Measurements from ENCODE around the gene CYP4F11. TPM values are rescaled to one million over a fixed set of nuclear protein-coding genes. Genes with fewer than 3 reads are reported as not detected.

Gene CYP4F11
- total and polyA plus RNA-seq, 2 experiments from 2014 or later, result not detected

GRCh38 chr19:15893477-15893876 is 40.9 kb downstream of the CYP4F11 start:
- no peak overlapping the region for H3K27ac ChIP-seq (ENCODE audit: low read depth)
- H3F3A ChIP-seq (replicated peaks; ENCODE audit: low read depth), result no peaks in the 10 kb centered on the region
- no peak overlapping the region for H3K4me2 ChIP-seq
- H3K27me3 Mint-ChIP-seq (ENCODE audit: insufficient read depth, low read depth, poor library complexity), result peaks cover 3% of the 10 kb centered on the region
- H3K9me3 Mint-ChIP-seq, result peaks cover 71% of the 10 kb centered on the region; the same call in 2 of the 3 replicates
- H3K36me3 ChIP-seq (ENCODE audit: insufficient read depth), result no peaks in the 10 kb centered on the region
- ATAC-seq (no peak), DNase-seq (ENCODE audit: low spot score) (no peak)
- no peaks in the 10 kb centered on the region for H3K79me2 ChIP-seq (replicated peaks; ENCODE audit: insufficient read depth)
- H3K4me3 Mint-ChIP-seq, result no peak overlapping the region
- H3K4me1 Mint-ChIP-seq, result no peaks in the 10 kb centered on the region
- H3K27me3 ChIP-seq (ENCODE audit: insufficient read depth), result no peaks in the 10 kb centered on the region
- no peak overlapping the region for H3K4me3 ChIP-seq
- peaks cover 24% of the 10 kb centered on the region for H3K36me3 Mint-ChIP-seq (ENCODE audit: low read depth)
- H2AFZ ChIP-seq, result no peak overlapping the region
- H3K9me2 ChIP-seq (ENCODE audit: insufficient read depth), result no peaks in the 10 kb centered on the region
- no peaks in the 10 kb centered on the region for H3K4me1 ChIP-seq (ENCODE audit: insufficient read depth)
- H3K27ac Mint-ChIP-seq, result no peak overlapping the region
- no peak for TF ChIP-seq POLR2AphosphoS5 (IDR thresholded peaks at IDR 0.05; ENCODE audit: low read depth)
- TF ChIP-seq JUNB (IDR thresholded peaks at IDR 0.05; ENCODE audit: unreplicated experiment), result no peak
- no peak for TF ChIP-seq STAT1 (IDR thresholded peaks at IDR 0.05; ENCODE audit: unreplicated experiment)
- no peak for TF ChIP-seq EZH2 (IDR thresholded peaks at IDR 0.05; ENCODE audit: low read depth, unreplicated experiment)
- TF ChIP-seq ZNF462 (CRISPR knock-in tag; IDR thresholded peaks at IDR 0.05), result no peak
- no peak for TF ChIP-seq CREB1 (CRISPR knock-in tag; IDR thresholded peaks at IDR 0.05; ENCODE audit: low read depth)
- TF ChIP-seq, protein P1, sequence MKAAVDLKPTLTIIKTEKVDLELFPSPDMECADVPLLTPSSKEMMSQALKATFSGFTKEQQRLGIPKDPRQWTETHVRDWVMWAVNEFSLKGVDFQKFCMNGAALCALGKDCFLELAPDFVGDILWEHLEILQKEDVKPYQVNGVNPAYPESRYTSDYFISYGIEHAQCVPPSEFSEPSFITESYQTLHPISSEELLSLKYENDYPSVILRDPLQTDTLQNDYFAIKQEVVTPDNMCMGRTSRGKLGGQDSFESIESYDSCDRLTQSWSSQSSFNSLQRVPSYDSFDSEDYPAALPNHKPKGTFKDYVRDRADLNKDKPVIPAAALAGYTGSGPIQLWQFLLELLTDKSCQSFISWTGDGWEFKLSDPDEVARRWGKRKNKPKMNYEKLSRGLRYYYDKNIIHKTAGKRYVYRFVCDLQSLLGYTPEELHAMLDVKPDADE (IDR thresholded peaks at IDR 0.05), result no peak
- TF ChIP-seq NANOG (IDR thresholded peaks at IDR 0.05; ENCODE audit: borderline replicate concordance), result no peak
- TF ChIP-seq EZH2phosphoT487 (IDR thresholded peaks at IDR 0.05; ENCODE audit: unreplicated experiment), result no peak
- TF ChIP-seq ZNF331 (CRISPR knock-in tag; IDR thresholded peaks at IDR 0.05; ENCODE audit: low read depth), result no peak
- no peak for TF ChIP-seq CTCF (conservative IDR thresholded peaks at IDR 0.05; ENCODE audit: low read depth in 2 of 2)
- TF ChIP-seq, protein P2, sequence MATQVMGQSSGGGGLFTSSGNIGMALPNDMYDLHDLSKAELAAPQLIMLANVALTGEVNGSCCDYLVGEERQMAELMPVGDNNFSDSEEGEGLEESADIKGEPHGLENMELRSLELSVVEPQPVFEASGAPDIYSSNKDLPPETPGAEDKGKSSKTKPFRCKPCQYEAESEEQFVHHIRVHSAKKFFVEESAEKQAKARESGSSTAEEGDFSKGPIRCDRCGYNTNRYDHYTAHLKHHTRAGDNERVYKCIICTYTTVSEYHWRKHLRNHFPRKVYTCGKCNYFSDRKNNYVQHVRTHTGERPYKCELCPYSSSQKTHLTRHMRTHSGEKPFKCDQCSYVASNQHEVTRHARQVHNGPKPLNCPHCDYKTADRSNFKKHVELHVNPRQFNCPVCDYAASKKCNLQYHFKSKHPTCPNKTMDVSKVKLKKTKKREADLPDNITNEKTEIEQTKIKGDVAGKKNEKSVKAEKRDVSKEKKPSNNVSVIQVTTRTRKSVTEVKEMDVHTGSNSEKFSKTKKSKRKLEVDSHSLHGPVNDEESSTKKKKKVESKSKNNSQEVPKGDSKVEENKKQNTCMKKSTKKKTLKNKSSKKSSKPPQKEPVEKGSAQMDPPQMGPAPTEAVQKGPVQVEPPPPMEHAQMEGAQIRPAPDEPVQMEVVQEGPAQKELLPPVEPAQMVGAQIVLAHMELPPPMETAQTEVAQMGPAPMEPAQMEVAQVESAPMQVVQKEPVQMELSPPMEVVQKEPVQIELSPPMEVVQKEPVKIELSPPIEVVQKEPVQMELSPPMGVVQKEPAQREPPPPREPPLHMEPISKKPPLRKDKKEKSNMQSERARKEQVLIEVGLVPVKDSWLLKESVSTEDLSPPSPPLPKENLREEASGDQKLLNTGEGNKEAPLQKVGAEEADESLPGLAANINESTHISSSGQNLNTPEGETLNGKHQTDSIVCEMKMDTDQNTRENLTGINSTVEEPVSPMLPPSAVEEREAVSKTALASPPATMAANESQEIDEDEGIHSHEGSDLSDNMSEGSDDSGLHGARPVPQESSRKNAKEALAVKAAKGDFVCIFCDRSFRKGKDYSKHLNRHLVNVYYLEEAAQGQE (IDR thresholded peaks at IDR 0.05; ENCODE audit: unreplicated experiment), result no peak
- no peak for TF ChIP-seq ZNF114 (CRISPR knock-in tag; IDR thresholded peaks at IDR 0.05)
- no peaks in the 10 kb centered on the region for H4K20me1 ChIP-seq (replicated peaks; ENCODE audit: insufficient read depth)

All from GM23338 (cell line).